ENCODE measurements around the gene GRID2.

Gene GRID2

GRCh38 chr4:93747220-93747619 is 1443.5 kb downstream of the GRID2 start:
- TF ChIP-seq ZFX (IDR thresholded peaks at IDR 0.05) (no peak), CTCF (conservative IDR thresholded peaks at IDR 0.05) (no peak)

GRCh38 chr4:93748373-93749291 is 1444.9 kb downstream of the GRID2 start:
- no peak overlapping the region for H3K27ac ChIP-seq
- TF ChIP-seq ZFX (IDR thresholded peaks at IDR 0.05) (no peak), CTCF (conservative IDR thresholded peaks at IDR 0.05) (no peak)

More at GRCh38 chr4:93747220-93747619, 1443.5 kb downstream of the GRID2 start:
- H3K27ac ChIP-seq, result no peak overlapping the region

GRCh38 chr4:93749292-93749761 is 1445.6 kb downstream of the GRID2 start:
- TF ChIP-seq ZFX (IDR thresholded peaks at IDR 0.05) (no peak), CTCF (conservative IDR thresholded peaks at IDR 0.05) (no peak)
- no peak overlapping the region for H3K27ac ChIP-seq

- TF ChIP-seq CTCF (conservative IDR thresholded peaks at IDR 0.05) (no peak), ZFX (IDR thresholded peaks at IDR 0.05) (no peak)
- no peak overlapping the region for H3K27ac ChIP-seq
Measured at GRCh38 chr4:93751411-93751810, 1447.6 kb downstream of the GRID2 start.

GRCh38 chr4:93756101-93756500 is 1452.3 kb downstream of the GRID2 start:
- no peak for TF ChIP-seq CTCF (conservative IDR thresholded peaks at IDR 0.05)
- TF ChIP-seq ZFX (IDR thresholded peaks at IDR 0.05), result no peak
- no peak overlapping the region for H3K27ac ChIP-seq

- TF ChIP-seq CTCF (conservative IDR thresholded peaks at IDR 0.05) (no peak), ZFX (IDR thresholded peaks at IDR 0.05) (no peak)
- no peak overlapping the region for H3K27ac ChIP-seq
Measured at GRCh38 chr4:93759506-93759905, 1455.7 kb downstream of the GRID2 start.

GRCh38 chr4:93760284-93760683 is 1456.5 kb downstream of the GRID2 start:
- TF ChIP-seq CTCF (conservative IDR thresholded peaks at IDR 0.05) (no peak), ZFX (IDR thresholded peaks at IDR 0.05) (no peak)
- H3K27ac ChIP-seq, result no peak overlapping the region
